Fibroblast of upper back skin (primary cell): Measurements from ENCODE around the gene MIEF2.
"Not testable (repeated sequence)": the region's sequence is repeated elsewhere in the genome, so short reads cannot be mapped to it uniquely, and the experiment has no call there.

Experiments used
- DNase-seq: peaks from one replicate; pipeline ENCODE4 v3.0.0-alpha.2; 2013

The MIEF2 gene

DNA sequence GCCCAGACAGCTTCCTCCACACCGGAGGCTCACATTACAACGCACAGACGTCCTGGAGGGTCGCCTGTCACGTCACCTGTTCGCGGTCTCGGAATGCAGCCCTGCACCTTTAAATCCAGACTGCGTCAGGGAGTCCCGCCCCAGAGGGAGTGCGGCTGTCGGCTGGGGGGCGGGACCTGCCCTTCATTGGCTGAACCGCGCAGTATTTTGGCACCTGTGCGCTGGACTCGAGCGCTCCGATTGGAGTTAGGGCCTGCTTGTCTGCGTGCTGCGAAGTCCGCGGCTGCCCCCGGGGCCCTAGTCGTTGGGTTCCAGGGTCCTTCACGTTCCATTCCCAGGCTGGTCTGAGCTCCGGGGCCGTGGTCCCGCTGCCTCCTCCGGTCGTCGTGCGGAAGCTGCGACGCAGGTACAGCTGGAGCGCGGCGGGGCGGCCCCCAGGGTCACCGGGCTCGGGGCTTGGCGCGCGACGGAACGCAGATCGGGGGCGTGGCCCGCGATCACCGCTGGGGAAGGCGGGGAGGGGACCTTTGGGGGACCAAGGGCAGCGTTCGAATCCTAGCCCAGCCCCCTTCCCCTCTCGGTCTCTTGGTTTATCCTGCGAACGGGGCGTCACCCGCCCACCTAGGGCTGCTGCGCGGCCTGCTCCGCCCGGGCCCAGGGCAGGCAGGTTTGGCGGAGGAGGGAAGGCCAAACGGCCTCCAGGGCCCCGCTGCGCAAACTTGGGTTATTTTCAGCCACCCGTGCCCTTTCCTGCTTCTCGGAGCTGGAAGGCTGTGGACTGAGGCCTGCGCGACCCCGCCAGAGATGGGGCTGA, at the start of gene MIEF2:
TSS of gene MIEF2 (plus strand) at position 331 of the 814 bp plus-strand sequence. CDS start 2,059 bp downstream, outside the sequence.
- DNase-seq = peak; percentile 93

- DNase-seq = no peak
These were observed 46.7 kb upstream of the MIEF2 start for GRCh38 chr17:18213666-18214270.

DNA sequence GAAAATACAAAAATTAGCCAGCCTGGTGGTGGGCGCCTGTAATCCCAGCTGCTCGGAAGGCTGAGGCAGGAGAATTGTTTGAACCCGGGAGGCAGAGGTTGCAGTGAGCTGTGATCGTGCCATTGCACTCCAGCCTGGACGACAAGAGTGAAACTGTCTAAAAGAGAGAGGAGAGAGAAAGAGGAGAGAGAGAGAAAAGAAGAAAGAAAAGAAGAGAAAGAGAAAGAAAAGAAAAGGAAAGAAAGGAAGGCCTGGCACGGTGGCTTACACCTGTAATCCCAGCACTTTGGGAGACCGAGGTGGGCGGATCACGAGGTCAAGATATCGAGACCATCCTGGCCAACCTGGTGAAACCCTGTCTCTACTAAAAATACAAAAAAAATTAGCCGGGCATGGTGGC, 43.6 kb upstream of the MIEF2 start:
- DNase-seq = not testable (repeated sequence)

DNA sequence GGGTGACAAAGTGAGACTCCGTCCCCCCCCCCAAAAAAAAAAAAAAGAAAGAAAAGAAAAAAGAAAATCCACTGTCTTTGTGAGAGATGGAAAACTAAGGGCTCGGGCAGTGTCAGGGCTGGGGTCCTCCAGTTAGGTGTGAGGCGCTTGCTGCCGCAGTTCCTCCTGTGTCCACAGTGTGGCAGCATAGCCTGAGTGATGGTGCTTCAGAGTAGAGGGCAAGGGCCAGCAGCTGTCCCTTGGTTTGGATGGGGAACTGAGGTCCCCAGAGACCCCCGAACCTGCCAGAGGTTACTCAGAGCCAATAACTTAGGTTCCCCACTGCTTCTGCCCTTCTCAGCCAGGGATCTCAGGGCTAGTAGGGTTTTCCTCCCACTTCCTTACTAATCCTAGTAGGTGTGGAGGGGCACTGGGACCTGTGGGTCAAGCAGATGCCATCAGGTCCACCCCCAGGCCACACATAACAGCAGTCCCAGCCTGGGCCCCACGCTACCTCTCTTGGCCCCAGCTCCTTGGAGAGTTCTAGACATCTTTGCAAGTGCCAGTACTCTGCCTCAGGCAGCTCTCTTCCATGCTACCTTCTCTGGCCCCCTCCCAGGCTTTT, 42.9 kb upstream of the MIEF2 start:
- peak; percentile 51 for DNase-seq

GRCh38 chr17:18218756-18219415, 41.6 kb upstream of the MIEF2 start:
- peak; percentile 34 for DNase-seq

DNA sequence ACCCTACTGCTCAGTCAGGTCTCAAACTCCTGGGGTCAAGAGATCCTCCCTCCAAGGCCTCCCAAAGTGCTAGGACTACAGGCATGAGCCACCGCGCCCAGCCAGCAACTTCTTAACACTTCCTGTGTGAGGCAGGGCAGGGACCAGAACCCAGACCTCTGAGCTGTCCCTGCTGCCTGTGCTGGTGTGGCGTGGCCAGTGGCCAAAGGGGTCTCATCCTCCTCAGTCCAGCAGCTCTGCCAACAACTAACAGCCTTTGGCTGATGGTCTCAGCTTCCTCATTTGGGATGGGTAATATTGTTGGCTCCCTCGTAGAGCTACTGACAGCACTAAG, 36.4 kb upstream of the MIEF2 start:
- no peak for DNase-seq

DNA sequence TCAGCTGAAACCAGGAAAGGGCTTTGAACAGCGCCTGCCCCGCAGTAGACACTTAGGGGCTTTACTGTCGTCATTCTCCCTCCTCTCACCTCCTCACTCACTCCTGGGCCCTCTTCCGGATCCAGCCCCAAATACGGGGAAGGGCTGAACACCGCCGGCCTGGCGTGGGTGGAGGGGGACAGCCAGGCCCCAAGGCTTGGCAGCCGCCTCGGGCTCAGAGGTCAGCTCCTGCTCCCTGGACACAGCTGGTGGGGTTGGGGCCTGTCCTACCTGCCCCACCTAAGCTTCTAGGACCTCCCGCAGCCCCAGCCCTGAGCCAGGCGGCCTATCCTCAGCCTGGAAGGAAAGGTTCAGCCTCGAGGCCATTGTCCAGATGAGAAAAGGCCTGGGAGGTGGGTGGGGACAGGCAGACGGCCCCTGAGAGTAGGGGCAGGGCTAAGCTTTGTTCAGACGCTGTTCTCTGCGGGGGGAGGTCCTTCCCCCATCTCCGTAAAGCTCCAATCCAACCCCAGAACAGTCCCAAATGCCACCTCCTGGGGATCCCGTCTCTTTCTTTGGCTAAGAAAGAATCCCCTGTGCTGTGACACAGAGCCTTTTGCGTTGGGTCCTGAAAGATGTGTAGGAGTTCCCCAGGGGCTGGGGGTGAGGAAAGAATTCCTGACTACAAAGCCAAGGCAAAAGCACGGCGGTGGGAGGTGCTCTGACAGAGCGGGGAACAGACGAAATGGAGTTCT, 35.9 kb upstream of the MIEF2 start:
- DNase-seq = peak; percentile 51

DNA sequence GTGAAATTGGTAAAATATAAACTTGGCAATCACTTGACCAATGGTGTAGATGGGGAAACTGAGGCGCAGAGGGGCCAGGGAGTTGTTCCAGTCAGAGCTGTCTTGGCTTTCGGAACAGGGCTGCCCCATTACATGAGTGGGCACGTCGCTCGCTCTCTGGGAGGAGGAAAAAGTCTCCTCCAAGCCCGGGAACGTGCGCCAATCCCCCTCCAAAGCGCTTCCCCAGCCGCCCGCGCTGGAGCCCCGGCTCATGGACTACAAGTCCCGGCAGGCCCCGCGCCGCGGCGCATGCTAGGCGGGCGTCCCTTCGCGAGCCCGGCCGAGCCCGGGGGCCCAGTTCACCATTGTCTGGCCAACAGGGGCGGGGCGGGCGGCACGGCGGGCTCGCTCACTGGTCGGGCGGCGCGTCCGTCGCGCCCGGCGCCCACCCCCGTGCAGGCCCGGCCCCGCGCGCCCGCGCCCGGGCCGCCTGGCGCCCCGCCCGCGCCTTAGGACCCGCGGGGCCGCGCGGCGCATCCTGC, 35.3 kb upstream of the MIEF2 start, which contains the start of gene LLGL1:
TSS of gene LLGL1 (plus strand) at position 515 of the 521 bp plus-strand sequence. CDS start 48 bp downstream, outside the sequence.
- DNase-seq = peak; percentile 96

DNA sequence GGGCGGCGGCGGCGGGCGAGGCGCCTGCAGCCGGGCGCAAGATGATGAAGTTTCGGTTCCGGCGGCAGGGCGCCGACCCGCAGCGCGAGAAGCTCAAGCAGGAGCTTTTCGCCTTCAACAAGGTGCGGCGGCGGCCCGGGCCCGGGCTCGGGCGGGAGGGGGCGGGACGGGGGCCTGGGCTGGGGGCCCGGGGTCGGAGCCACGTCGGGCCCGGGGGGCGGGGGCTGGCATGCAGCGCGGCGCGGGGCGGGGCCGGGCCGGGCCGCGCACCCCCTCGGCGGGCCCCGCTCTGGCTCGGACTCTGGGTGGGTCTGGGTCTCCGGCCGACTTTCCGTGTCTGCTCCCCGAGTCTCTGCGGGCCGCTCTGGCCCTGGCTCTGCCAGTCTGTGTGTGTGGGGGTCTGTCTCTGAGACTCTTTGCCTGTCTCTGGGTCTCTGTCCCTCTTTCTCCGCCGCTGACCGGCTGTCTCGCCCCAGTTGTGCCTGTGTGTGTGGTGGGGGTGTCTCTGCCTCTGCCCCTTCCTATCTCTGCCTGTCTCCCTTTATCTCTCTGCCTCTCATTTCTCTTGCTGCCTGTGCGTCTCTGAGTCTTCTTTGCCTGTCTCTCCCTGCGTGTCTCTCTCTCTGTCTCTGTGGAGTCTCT, 34.7 kb upstream of the MIEF2 start:
- no peak for DNase-seq

DNA sequence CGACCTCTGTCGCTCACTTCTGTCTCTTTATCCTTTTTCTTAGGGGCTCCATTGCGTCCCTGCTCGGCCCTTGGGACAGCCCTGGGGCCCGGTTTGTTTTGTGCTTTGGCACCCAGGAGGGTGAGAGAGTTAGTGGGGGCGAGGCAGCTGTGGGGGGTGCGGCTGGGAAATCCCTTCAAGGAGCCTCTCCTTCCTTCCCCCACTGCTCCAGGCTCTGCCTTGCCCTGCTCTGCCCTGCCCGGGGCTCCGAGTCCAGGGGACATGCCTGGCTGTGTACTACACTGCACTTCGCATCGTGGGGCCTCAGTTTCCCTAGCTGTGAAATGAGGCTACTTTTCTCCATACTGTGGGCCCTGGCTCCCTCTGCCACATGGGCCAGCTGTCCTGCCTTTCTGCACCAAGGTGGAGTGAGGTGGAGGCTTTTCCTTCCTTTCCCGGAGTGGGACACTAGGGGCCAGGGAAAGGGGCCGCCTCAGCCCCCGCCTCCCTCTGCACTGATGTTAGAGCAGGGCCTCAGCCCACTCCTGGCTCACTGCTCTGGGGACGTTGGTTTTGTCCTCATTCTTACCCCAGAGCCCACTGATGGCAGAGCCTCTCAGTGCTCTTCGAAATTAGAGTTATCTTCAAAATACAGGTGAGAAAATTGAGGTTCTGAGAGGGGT, 34.0 kb upstream of the MIEF2 start:
- no peak for DNase-seq

DNA sequence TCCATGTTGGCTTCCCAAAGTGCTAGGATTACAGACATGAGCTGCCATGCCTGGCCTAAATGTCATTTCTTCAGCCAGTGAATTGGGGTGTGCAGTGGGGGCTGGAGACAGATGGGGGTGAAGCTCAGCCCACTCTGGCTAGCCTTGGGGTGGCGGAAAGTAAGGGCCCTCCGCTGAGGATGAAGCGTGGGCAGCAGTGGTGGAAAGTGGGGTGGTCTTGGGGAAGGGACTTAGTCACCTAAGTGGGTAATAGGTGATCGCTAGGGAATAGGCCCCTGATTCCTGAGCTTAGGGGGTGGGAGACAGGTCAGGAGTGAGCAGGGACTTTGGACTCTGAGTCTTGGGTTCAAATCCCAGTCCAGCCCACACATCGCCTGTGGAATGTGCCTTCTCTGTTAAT, 32.8 kb upstream of the MIEF2 start:
- no peak for DNase-seq

GRCh38 chr17:18228176-18228682, 32.2 kb upstream of the MIEF2 start:
- no peak for DNase-seq

DNA sequence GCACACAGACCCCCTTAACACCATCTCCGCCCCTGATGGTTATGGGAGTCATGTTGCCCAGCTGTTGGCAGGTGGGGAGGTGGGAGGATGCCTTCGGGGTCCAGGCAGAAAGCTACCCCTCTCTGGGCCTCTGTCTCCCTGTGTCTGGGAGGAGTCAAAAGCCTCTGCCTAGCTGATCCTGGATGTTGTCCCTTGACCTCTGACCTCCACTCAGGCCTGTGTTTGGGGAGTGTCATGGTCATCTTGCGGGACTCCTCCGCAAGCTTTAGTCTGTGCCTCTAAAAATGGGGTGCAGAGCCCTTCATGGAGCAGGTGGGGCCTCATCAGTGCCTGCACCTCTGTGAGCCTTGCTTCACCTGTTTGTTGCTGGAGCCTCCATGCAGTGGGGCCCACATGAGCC, 31.2 kb upstream of the MIEF2 start:
- no peak for DNase-seq

DNA sequence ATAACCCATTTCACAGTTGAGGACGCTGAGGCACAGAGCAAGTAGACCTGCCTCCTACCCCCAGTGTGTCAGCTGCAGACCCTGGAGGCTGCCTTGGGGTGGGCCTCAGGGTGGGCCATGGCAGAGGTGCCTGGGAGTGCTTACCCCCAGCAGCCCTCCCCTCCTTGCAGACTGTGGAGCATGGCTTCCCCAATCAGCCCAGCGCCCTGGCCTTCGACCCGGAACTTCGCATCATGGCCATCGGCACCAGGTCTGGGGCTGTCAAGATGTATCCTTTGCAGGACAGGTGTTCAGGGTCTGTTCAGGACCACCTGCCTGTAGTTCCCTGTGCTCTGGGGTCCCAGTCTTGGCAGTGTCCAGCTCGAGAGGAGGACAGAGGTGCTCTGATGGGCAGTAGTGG, 30.7 kb upstream of the MIEF2 start:
- no peak for DNase-seq

DNA sequence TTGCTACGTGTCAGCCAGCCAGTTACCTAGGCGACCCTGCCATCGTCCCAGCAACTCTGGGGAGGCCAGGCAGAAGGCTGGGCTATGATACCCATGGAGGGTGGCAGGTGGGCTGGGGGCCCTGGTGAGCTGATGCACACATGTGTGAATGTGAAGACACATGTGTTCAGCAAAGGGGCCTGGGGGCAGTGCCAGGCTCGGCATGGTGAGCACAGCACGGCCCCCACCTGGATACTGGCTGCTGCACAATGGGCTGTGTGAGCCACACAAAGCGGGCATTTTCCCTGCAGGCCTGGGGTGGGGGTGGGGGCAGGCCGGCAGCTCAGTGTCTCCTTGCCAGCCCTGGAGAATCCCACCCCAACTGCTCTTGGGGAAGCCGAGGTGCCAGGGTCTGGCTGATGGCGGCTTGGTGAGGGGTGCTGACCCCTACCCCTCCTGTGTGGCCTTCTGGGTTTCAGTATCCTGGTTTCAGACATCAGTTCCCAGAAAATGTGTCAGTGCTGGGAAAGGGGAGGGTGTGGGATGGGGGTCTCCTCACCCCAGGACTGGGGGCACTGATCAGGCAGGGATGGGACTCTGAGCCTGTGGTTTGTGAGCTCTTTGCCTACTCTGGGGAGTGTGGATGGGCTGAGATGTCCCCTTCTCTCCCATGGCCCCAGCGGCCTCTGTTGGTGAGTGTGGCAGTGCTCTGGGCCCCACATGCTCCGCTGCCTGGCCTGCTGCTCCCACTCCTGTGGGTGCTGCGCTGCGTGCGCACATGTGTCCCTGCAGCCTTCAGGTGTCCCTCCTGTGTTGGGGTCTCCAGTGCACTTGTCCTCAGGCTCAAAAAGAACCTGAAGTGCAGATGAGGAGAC, 29.9 kb upstream of the MIEF2 start:
- DNase-seq = no peak

GRCh38 chr17:18231164-18231563, 29.3 kb upstream of the MIEF2 start:
- no peak for DNase-seq

DNA sequence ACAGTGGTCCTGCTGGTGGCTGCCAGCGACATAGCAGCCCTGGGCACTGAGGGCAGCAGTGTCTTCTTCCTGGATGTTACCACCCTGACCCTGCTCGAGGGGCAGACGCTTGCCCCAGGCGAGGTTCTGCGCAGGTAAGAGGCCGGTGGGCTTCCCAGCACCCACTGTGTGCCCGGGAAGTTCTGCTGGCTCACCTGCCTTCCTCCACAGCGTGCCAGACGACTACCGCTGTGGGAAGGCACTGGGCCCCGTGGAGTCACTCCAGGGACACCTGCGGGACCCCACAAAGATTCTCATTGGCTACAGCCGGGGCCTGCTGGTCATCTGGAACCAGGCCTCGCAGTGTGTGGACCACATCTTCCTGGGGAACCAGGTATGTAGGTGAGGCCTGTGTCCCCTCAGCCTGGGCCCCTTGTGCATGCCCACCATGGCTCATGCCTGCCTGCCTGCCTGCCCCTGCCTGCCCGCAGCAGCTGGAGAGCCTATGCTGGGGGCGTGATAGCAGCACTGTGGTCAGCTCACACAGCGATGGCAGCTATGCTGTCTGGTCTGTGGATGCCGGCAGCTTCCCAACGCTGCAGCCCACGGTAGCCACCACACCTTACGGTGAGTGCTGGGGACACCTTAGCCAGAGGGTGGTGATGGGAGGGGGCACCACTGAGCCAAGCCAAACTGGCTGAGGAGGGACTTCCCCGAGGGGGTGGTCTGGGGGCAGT, 26.5 kb upstream of the MIEF2 start:
- DNase-seq = no peak

DNA sequence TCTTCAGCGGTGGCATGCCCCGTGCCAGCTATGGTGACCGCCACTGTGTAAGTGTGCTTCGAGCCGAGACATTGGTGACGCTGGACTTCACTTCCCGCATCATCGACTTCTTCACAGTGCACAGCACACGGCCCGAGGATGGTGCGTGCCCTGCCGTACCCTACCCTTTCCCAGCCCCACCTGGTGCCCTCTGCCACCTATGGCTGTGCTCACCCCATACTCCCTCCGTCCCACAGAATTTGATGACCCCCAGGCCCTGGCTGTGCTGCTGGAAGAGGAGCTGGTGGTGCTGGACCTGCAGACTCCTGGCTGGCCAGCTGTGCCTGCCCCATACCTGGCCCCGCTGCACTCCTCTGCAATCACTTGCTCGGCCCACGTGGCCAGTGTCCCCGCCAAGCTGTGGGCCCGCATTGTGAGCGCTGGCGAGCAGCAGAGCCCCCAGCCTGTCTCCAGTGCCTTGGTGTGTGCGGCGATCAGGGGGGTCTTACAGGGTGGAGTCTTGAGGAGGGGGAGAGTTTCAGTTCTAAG, 25.5 kb upstream of the MIEF2 start:
- no peak for DNase-seq

DNA sequence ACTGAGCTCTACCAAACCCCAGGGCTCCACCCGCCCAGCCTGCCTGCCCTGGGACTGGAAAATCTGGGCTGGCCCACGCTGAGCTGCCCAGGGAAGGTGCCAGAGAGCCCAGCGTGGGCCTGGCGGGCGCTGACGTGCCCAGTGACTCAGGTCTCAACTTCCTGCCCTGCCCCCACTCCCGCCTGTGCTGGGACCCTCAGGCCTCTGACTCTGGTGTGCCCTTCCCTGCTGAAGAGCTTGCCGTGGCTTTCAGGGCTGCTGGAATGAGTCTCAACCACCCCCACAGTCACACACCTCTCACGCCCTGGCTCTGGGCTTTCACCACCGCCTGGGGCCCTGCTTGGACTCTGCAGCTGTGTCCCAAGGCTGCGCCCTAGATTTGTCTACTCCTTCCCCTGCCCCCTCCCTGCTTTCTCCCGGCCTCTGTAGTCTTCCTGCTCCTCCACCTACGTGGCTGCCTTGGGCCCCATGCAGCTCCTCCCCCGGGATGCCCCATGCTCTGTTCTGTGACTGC, 24.7 kb upstream of the MIEF2 start:
- DNase-seq = no peak
